HG03520 (cell line): ENCODE results near the gene SLC22A3.
"Not testable (repeated sequence)": the region's sequence is repeated elsewhere in the genome, so short reads cannot be mapped to it uniquely, and the experiment has no call there.

Source experiments
- ATAC-seq: cut with Tn5 transposase; IDR thresholded peaks from one replicate; pipeline ENCODE4 v1.9.1; 2021; ENCODE audit warnings: mild to moderate bottlenecking, moderate library complexity; ENCODE audit not compliant: unreplicated experiment

SLC22A3 gene

GRCh38 chr6:160367798-160368547, 19.8 kb downstream of the SLC22A3 start:
- ATAC-seq, result no peak

GRCh38 chr6:160368670-160369069, 20.5 kb downstream of the SLC22A3 start:
- ATAC-seq, result no peak

GRCh38 chr6:160373601-160374000, 25.4 kb downstream of the SLC22A3 start:
- not testable (repeated sequence) for ATAC-seq

- no peak for ATAC-seq
Measured at GRCh38 chr6:160374836-160375560, 26.8 kb downstream of the SLC22A3 start.

GRCh38 chr6:160375561-160375949, 27.4 kb downstream of the SLC22A3 start:
- ATAC-seq, result no peak

GRCh38 chr6:160376445-160376844, 28.3 kb downstream of the SLC22A3 start:
- no peak for ATAC-seq

GRCh38 chr6:160378218-160378617, 30.0 kb downstream of the SLC22A3 start:
- ATAC-seq, result no peak

- no peak for ATAC-seq
Measured at GRCh38 chr6:160378882-160379281, 30.7 kb downstream of the SLC22A3 start.

GRCh38 chr6:160379466-160379865, 31.3 kb downstream of the SLC22A3 start:
- no peak for ATAC-seq

- no peak for ATAC-seq
Measured at GRCh38 chr6:160382946-160383345, 34.8 kb downstream of the SLC22A3 start.

GRCh38 chr6:160386869-160387530, 38.8 kb downstream of the SLC22A3 start:
- no peak for ATAC-seq

- no peak for ATAC-seq
Measured at GRCh38 chr6:160387916-160388643, 39.9 kb downstream of the SLC22A3 start.

GRCh38 chr6:160388922-160389321, 40.7 kb downstream of the SLC22A3 start:
- no peak for ATAC-seq

GRCh38 chr6:160391419-160392116, 43.4 kb downstream of the SLC22A3 start:
- no peak for ATAC-seq

- ATAC-seq, result not testable (repeated sequence)
Measured at GRCh38 chr6:160393442-160393841, 45.3 kb downstream of the SLC22A3 start.

- ATAC-seq, result no peak
Measured at GRCh38 chr6:160393891-160394653, 45.9 kb downstream of the SLC22A3 start.

GRCh38 chr6:160394654-160395035, 46.5 kb downstream of the SLC22A3 start:
- ATAC-seq, result no peak

- ATAC-seq, result no peak
Measured at GRCh38 chr6:160395187-160395586, 47.0 kb downstream of the SLC22A3 start.

GRCh38 chr6:160396292-160396691, 48.1 kb downstream of the SLC22A3 start:
- no peak for ATAC-seq
